H1 (cell line): ENCODE data around the gene COL6A3.

ENCODE experiments used
- CTCF ChIP-seq, 3 experiments: IDR thresholded peaks; 1 replicate in 2 of 3; 2 replicates in 1 of 3; pipeline versions ENCODE4 v1.5.1 to v1.6.1; 2011; ENCODE audit warnings: low read length in 3 of 3, mild to moderate bottlenecking in 3 of 3, inconsistent platforms in 2 of 3, low read depth in 1 of 3, moderate library complexity in 1 of 3; ENCODE audit not compliant: insufficient read depth in 1 of 3; ENCODE audit errors: control extremely low read depth in 1 of 3
- EZH2 ChIP-seq: fragments of 200-600 bp; sonication (generic); IDR thresholded peaks from 2 replicates; pipeline ENCODE4 v1.7.1; 2012; ENCODE audit warnings: low read depth, mild to moderate bottlenecking, moderate library complexity, low read length, inconsistent platforms; ENCODE audit not compliant: severe bottlenecking
- HDAC2 ChIP-seq, 2 experiments: fragments of 300-600 bp in 1 of 2; sonication (generic) in 1 of 2; IDR thresholded peaks; 2 replicates each; pipeline ENCODE4 v1.6.1; 2011 to 2012; ENCODE audit warnings: low read depth in 2 of 2, low read length in 2 of 2, mild to moderate bottlenecking in 2 of 2, moderate library complexity in 2 of 2, borderline replicate concordance in 1 of 2, inconsistent platforms in 1 of 2
- MAFK ChIP-seq: IDR thresholded peaks from 2 replicates; pipeline ENCODE4 v1.6.1; 2012; ENCODE audit warnings: low read depth, mild to moderate bottlenecking, improper control_type of control experiment, low read length
- NRF1 ChIP-seq: IDR thresholded peaks from 2 replicates; pipeline ENCODE4 v1.6.1; 2011; ENCODE audit warnings: mild to moderate bottlenecking, low read depth, low read length, improper control_type of control experiment
- PHF8 ChIP-seq: fragments of 200-600 bp; sonication (generic); conservative IDR thresholded peaks from 2 replicates; pipeline ENCODE4 v1.7.1; 2012; ENCODE audit warnings: low read depth, mild to moderate bottlenecking, inconsistent platforms, low read length, moderate library complexity
- POLR2A ChIP-seq, 2 experiments: IDR thresholded peaks; 1 replicate in 1 of 2; 2 replicates in 1 of 2; pipeline ENCODE4 v1.6.1; 2011; ENCODE audit warnings: low read depth in 2 of 2, low read length in 2 of 2, mild to moderate bottlenecking in 2 of 2; ENCODE audit errors: control extremely low read depth in 1 of 2
- SIN3A ChIP-seq, 2 experiments: IDR thresholded peaks in 1 of 2; conservative IDR thresholded peaks in 1 of 2; 2 replicates each; pipeline ENCODE4 v1.6.1; 2011 to 2012; ENCODE audit warnings: low read length in 2 of 2, improper control_type of control experiment in 1 of 2, low read depth in 1 of 2, mild to moderate bottlenecking in 1 of 2

GRCh38 chr2:237298151-237299118 is 115.5 kb downstream of the COL6A3 start:
- TF ChIP-seq MAFK: no peak
- no peak for TF ChIP-seq HDAC2 (IDR thresholded peaks at IDR 0.05; ENCODE audit: borderline replicate concordance in 1 of 2, low read depth in 2 of 2, low read length in 2 of 2)
- no peak for TF ChIP-seq EZH2
- TF ChIP-seq NRF1: no peak
- no peak for TF ChIP-seq SIN3A (conservative IDR thresholded peaks at IDR 0.05 in 1 of 2, IDR thresholded peaks at IDR 0.05 in 1 of 2; ENCODE audit: low read depth in 1 of 2, low read length in 2 of 2)
- TF ChIP-seq POLR2A (IDR thresholded peaks at IDR 0.05; ENCODE audit: control extremely low read depth in 1 of 2, low read depth in 2 of 2, low read length in 2 of 2): no peak
- TF ChIP-seq CTCF (IDR thresholded peaks at IDR 0.05; ENCODE audit: control extremely low read depth in 1 of 3, insufficient read depth in 1 of 3, low read depth in 1 of 3, low read length in 3 of 3): no peak
- TF ChIP-seq PHF8: no peak
